ENCODE results near the gene MGAM2.

GRCh38 chr7:142181211-142181610 is 69.7 kb downstream of the MGAM2 start:
- TF ChIP-seq CTCF (conservative IDR thresholded peaks at IDR 0.05; ENCODE audit: low read length) (no peak), EZH2phosphoT487 (IDR thresholded peaks at IDR 0.05; ENCODE audit: borderline replicate concordance, low read depth, low read length) (no peak)
